Measurements from ENCODE around the gene SDK2. TPM values are rescaled to one million over a fixed set of nuclear protein-coding genes. Genes with fewer than 3 reads are reported as not detected.

SDK2 gene
- total and polyA plus RNA-seq, 2 donors from 2014 or later, result 0.37 to 2.4 TPM

DNA sequence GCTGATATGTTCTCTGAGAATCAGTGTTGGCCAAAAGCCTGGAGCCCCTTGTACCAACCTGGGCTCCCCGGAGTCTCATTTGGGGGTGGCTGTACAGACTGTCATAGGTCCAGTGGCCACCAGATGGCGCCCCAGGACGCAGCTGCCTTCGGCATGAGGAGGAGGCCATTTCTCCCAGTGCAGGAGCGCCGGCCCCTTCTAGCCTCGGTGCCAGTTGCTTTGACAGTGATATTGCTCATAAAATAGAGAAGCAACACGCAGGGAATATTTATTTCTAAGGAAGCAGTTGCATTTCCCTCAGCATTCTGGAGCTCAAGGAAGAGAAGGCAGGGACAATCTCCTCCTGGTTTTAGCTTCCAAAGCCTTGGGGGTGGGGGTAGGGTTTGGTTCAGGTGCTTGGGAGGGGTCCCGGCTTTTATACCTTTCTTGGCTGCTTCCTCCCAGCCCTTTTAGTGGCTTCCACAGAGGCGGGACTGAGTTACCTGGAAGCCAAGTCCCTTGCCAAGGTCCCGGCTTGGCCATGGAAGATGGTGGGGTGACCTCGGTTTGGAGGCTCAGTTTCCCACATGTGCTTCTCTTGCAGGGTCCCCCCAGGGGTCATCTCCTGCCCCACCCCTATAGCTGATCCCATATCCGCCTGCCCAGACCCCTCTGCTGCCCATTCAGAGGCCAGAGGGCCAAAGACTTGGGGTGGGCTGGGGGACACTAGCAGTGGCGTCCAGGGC lies 214.6 kb downstream of the SDK2 start:
- H3K4me1 ChIP-seq (ENCODE audit: control insufficient read depth in 2 of 3, insufficient read depth in 2 of 3, low read depth in 1 of 3, low read length in 3 of 3), result no peaks in the 10 kb centered on the region
- no peak overlapping the region for H3K4me3 ChIP-seq (ENCODE audit: low read length in 3 of 3)
- no peaks in the 10 kb centered on the region for H3K27me3 ChIP-seq (ENCODE audit: control insufficient read depth, insufficient read depth, low read length)
- no peaks in the 10 kb centered on the region for H3K36me3 ChIP-seq (ENCODE audit: control insufficient read depth in 2 of 3, insufficient read depth in 3 of 3, low read length in 3 of 3)
- H3K9me3 ChIP-seq (ENCODE audit: control insufficient read depth in 2 of 3, insufficient read depth in 1 of 3, low read length in 3 of 3), result no peaks in the 10 kb centered on the region
- TF ChIP-seq, protein P1, sequence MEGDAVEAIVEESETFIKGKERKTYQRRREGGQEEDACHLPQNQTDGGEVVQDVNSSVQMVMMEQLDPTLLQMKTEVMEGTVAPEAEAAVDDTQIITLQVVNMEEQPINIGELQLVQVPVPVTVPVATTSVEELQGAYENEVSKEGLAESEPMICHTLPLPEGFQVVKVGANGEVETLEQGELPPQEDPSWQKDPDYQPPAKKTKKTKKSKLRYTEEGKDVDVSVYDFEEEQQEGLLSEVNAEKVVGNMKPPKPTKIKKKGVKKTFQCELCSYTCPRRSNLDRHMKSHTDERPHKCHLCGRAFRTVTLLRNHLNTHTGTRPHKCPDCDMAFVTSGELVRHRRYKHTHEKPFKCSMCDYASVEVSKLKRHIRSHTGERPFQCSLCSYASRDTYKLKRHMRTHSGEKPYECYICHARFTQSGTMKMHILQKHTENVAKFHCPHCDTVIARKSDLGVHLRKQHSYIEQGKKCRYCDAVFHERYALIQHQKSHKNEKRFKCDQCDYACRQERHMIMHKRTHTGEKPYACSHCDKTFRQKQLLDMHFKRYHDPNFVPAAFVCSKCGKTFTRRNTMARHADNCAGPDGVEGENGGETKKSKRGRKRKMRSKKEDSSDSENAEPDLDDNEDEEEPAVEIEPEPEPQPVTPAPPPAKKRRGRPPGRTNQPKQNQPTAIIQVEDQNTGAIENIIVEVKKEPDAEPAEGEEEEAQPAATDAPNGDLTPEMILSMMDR (IDR thresholded peaks at IDR 0.05; ENCODE audit: borderline replicate concordance, extremely low read depth, insufficient read depth), result peak; percentile 86
- DNase-seq (peak; percentile 87 to 95 (median 90)), FAIRE-seq (no peak)
- no peak overlapping the region for H3K9ac ChIP-seq (ENCODE audit: low read length in 3 of 3)
- no peak overlapping the region for H3K27ac ChIP-seq (ENCODE audit: low read depth in 2 of 2, low read length in 2 of 2)
- intact Hi-C loops (cut with DNase I), result loop anchor here (5.0 kb wide), 1 partner anchor 283 kb away; no protein-coding TSS in a partner anchor

DNA sequence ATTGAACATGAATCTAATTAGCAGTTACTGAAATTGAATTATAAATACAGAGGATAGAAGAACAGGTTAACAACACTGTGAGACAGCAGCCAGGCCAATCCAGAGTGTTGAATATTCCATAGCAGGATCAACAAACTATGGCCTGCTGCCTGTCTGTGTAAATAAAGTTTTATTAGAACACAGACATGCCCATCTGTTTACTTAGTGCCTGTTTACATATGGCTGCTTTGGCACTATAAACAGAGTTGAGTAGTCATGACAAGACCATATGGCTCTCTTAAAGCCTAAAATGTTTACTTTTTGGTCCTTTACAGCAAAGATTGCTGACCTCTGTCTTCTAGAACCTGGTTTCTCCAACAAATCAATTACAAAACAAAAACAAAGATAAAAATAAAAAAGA lies 217.0 kb downstream of the SDK2 start:
- FAIRE-seq, result no peak

DNA sequence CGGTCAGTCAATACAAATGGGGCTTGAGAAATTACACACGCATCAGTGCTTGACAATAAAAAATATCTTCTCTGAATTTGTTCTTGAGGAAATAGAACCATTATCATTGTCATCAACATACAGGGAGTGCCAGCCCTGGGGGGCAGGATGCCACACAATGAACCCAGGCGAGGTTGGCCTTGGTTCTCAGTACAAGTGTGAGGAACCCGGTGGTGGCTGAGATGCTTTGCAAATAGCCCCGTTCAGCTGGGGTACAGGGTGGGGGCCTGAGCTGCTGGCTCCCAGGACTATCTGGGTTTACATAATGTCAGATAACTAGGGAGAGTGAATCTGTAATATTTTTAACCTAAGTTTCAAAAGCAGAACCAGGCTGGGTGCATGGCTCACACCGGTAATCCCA lies 219.7 kb downstream of the SDK2 start:
- Histone ChIP-seq H3K4me3 (ENCODE audit: low read length in 3 of 3) (no peak overlapping the region), H3K9ac (ENCODE audit: low read length in 3 of 3) (no peak overlapping the region), H3K27me3 (ENCODE audit: control insufficient read depth, insufficient read depth, low read length) (no peaks in the 10 kb centered on the region), H3K4me1 (ENCODE audit: control insufficient read depth in 2 of 3, insufficient read depth in 2 of 3, low read depth in 1 of 3, low read length in 3 of 3) (no peaks in the 10 kb centered on the region), H3K36me3 (ENCODE audit: control insufficient read depth in 2 of 3, insufficient read depth in 3 of 3, low read length in 3 of 3) (no peaks in the 10 kb centered on the region), H3K27ac (ENCODE audit: low read depth in 2 of 2, low read length in 2 of 2) (no peak overlapping the region), H3K9me3 (ENCODE audit: control insufficient read depth in 2 of 3, insufficient read depth in 1 of 3, low read length in 3 of 3) (no peaks in the 10 kb centered on the region)
- DNase-seq (peak in 1 of 5 donors; percentile 44), FAIRE-seq (no peak)
- TF ChIP-seq, protein P1 (IDR thresholded peaks at IDR 0.05; ENCODE audit: borderline replicate concordance, extremely low read depth, insufficient read depth), result no peak
- intact Hi-C loops (cut with DNase I), result no loop called here

More for the DNA sequence above, 217.0 kb downstream of the SDK2 start:
- H3K9ac ChIP-seq (ENCODE audit: low read length in 3 of 3), result no peak overlapping the region
- H3K27me3 ChIP-seq (ENCODE audit: control insufficient read depth, insufficient read depth, low read length), result no peaks in the 10 kb centered on the region
- TF ChIP-seq, protein P1 (IDR thresholded peaks at IDR 0.05; ENCODE audit: borderline replicate concordance, extremely low read depth, insufficient read depth), result no peak
- no peak for DNase-seq
- H3K4me3 ChIP-seq (ENCODE audit: low read length in 3 of 3), result no peak overlapping the region
- intact Hi-C loops (cut with DNase I), result no loop called here
- H3K27ac ChIP-seq (ENCODE audit: low read depth in 2 of 2, low read length in 2 of 2), result no peak overlapping the region
- no peaks in the 10 kb centered on the region for H3K36me3 ChIP-seq (ENCODE audit: control insufficient read depth in 2 of 3, insufficient read depth in 3 of 3, low read length in 3 of 3)
- no peaks in the 10 kb centered on the region for H3K4me1 ChIP-seq (ENCODE audit: control insufficient read depth in 2 of 3, insufficient read depth in 2 of 3, low read depth in 1 of 3, low read length in 3 of 3)
- no peaks in the 10 kb centered on the region for H3K9me3 ChIP-seq (ENCODE audit: control insufficient read depth in 2 of 3, insufficient read depth in 1 of 3, low read length in 3 of 3)

Data from kidney (tissue), 14 donors.